ENCODE results near the gene BCLAF1.
A peak's percentile ranks its signal among the peaks of the same experiment; 100 is the strongest.
"Not testable (repeated sequence)": the region's sequence is repeated elsewhere in the genome, so short reads cannot be mapped to it uniquely, and the experiment has no call there.

The BCLAF1 gene

DNA sequence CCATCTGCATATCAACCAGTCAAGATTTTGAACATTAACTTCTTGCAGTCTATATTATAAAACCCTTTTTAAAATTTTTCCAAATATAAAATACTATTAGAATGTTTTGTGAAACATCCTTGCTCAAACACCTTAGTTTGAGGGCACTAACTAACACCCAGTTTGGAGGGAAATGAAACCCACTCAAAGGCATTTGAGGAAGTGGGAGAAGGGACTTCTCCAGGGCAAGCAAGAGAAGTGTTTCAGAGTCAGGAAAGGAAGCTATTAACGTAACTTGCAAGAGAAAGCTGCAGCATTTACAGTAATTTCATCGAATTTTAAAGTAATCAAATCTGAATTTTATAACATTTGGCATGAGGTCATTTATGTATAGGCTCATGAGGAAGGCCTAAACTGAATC is 60.8 kb downstream of the BCLAF1 start:
- DNase-seq (ENCODE audit: low read depth), result peak; percentile 51
- H3K4me3 ChIP-seq (ENCODE audit: low read depth, low read length), result no peak overlapping the region
- TF ChIP-seq MYC (IDR thresholded peaks at IDR 0.05; ENCODE audit: low read depth, low read length) (no peak), POLR2A (IDR thresholded peaks at IDR 0.05; ENCODE audit: extremely low read depth, insufficient read length) (no peak)
- TF ChIP-seq, protein P1, sequence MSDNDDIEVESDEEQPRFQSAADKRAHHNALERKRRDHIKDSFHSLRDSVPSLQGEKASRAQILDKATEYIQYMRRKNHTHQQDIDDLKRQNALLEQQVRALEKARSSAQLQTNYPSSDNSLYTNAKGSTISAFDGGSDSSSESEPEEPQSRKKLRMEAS (IDR thresholded peaks at IDR 0.05; ENCODE audit: low read depth, low read length), result no peak
- TF ChIP-seq, protein P2, sequence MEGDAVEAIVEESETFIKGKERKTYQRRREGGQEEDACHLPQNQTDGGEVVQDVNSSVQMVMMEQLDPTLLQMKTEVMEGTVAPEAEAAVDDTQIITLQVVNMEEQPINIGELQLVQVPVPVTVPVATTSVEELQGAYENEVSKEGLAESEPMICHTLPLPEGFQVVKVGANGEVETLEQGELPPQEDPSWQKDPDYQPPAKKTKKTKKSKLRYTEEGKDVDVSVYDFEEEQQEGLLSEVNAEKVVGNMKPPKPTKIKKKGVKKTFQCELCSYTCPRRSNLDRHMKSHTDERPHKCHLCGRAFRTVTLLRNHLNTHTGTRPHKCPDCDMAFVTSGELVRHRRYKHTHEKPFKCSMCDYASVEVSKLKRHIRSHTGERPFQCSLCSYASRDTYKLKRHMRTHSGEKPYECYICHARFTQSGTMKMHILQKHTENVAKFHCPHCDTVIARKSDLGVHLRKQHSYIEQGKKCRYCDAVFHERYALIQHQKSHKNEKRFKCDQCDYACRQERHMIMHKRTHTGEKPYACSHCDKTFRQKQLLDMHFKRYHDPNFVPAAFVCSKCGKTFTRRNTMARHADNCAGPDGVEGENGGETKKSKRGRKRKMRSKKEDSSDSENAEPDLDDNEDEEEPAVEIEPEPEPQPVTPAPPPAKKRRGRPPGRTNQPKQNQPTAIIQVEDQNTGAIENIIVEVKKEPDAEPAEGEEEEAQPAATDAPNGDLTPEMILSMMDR (IDR thresholded peaks at IDR 0.05; ENCODE audit: low read depth, low read length), result no peak

DNA sequence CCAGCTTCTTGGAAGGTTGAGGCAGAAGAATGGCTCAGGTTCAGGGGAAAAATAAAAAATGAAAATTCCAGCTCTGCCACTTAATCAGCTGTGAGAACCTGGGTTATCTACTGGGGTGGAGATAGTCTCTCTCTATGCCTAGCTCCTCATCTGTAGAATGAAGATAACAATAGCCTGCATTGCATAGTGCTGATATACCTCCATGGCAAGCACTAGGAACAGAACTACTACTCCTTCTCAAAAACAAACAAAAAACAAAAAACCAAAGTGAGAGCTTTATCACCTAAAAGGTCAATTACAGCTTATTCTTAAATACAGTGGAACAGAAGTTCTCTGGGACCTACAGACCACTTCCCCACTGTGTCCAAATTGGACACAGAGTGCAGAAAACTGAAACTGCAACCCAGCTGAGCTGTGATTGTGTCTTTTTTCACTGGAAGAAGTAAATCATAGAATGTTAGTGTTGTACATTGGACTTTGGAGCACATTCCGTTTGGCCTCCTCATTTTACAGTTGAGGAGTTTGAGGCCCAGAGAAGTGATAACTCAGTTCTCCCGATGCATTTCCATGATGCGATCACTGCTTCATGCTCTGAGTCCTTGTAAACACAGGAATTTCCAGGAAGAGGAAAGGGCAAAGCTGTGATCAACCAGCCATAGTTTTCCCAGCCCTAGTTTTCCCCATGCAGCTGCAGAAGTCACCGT is 62.8 kb downstream of the BCLAF1 start:
- no peak for DNase-seq (ENCODE audit: low read depth)
- peak overlapping the region; percentile 30 for H3K4me3 ChIP-seq (ENCODE audit: low read depth, low read length)
- TF ChIP-seq POLR2A (IDR thresholded peaks at IDR 0.05; ENCODE audit: extremely low read depth, insufficient read length) (no peak), MYC (IDR thresholded peaks at IDR 0.05; ENCODE audit: low read depth, low read length) (no peak)
- TF ChIP-seq, protein P1 (IDR thresholded peaks at IDR 0.05; ENCODE audit: low read depth, low read length), result no peak
- TF ChIP-seq, protein P2 (IDR thresholded peaks at IDR 0.05; ENCODE audit: low read depth, low read length), result no peak

DNA sequence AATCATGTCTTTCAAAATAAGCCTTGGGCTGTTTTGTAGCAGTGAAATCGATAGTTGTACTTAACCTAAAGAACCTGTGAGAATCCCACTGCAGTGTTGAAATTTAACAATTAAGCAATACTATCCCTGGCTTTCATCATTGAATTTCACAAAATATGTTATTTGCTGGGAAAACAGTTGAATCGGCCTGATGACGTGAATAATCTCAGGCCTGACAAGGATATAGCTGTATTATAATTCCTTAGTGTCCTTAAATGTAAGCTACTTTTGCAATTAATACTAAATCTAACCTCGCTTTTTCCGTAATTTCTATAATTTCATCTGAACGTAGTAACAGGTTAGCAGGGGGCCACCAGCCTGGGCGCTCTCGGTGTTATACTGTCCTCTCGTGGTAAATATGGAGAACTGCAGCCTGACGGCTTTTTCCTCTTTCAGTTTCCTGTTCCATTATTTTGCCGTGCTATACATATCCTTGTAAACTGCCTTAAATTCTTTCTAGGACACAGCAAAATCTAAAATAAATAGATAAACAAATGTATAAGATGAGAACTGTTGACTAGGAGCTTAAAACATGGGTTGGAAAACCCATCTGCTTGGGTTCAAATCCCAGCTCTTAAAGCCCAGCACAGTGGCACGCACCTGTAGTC is 63.5 kb downstream of the BCLAF1 start:
- DNase-seq (ENCODE audit: low read depth), result peak; percentile 71

DNA sequence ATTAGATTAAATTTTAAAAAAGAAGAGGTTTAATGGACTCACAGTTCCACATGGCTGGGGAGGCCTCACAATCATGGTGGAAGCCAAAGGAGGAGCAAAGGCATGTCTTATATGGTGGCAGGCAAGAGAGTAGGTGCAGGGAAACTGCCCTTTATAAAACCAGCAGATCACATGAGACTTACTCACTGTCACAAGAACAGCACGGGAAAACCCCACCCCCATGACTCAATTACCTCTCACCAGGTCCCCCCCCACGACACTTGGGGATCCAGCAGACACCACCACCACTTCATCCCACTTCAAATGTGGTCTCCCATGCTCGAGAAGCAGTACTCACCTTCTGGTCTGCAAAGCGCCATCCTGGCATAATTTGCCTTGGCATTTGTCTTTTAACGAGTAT is 64.2 kb downstream of the BCLAF1 start:
- H3K4me3 ChIP-seq (ENCODE audit: low read depth, low read length), result no peak overlapping the region
- TF ChIP-seq POLR2A (IDR thresholded peaks at IDR 0.05; ENCODE audit: extremely low read depth, insufficient read length), result no peak
- TF ChIP-seq, protein P1 (IDR thresholded peaks at IDR 0.05; ENCODE audit: low read depth, low read length), result no peak
- TF ChIP-seq, protein P2 (IDR thresholded peaks at IDR 0.05; ENCODE audit: low read depth, low read length), result no peak
- TF ChIP-seq MYC (IDR thresholded peaks at IDR 0.05; ENCODE audit: low read depth, low read length), result no peak
- peak; percentile 36 for DNase-seq (ENCODE audit: low read depth)

More for the DNA sequence above, 63.5 kb downstream of the BCLAF1 start:
- TF ChIP-seq, protein P2 (IDR thresholded peaks at IDR 0.05; ENCODE audit: low read depth, low read length), result peak; percentile 99
- TF ChIP-seq, protein P1 (IDR thresholded peaks at IDR 0.05; ENCODE audit: low read depth, low read length), result no peak
- TF ChIP-seq POLR2A (IDR thresholded peaks at IDR 0.05; ENCODE audit: extremely low read depth, insufficient read length), result no peak
- TF ChIP-seq MYC (IDR thresholded peaks at IDR 0.05; ENCODE audit: low read depth, low read length), result no peak
- H3K4me3 ChIP-seq (ENCODE audit: low read depth, low read length), result peak overlapping the region; percentile 30

DNA sequence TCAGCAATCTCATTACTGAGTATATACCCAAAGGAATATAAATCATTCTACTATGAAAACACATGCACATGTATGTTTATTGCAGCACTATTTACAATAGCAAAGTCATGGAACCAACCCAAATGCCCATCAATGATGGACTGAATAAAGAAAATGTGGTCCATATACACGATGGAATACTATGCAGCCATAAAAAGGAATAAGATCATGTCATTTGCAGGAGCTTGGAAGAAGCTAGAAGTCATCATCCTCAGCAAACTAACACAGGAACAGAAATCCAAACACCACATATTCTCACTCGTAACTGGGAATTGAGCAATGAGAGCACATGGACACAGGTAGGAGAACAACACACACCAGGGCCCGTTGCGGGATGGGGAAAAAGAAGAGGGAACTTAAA is 64.7 kb downstream of the BCLAF1 start:
- not testable (repeated sequence) for DNase-seq (ENCODE audit: low read depth); H3K4me3 ChIP-seq (ENCODE audit: low read depth, low read length)

DNA sequence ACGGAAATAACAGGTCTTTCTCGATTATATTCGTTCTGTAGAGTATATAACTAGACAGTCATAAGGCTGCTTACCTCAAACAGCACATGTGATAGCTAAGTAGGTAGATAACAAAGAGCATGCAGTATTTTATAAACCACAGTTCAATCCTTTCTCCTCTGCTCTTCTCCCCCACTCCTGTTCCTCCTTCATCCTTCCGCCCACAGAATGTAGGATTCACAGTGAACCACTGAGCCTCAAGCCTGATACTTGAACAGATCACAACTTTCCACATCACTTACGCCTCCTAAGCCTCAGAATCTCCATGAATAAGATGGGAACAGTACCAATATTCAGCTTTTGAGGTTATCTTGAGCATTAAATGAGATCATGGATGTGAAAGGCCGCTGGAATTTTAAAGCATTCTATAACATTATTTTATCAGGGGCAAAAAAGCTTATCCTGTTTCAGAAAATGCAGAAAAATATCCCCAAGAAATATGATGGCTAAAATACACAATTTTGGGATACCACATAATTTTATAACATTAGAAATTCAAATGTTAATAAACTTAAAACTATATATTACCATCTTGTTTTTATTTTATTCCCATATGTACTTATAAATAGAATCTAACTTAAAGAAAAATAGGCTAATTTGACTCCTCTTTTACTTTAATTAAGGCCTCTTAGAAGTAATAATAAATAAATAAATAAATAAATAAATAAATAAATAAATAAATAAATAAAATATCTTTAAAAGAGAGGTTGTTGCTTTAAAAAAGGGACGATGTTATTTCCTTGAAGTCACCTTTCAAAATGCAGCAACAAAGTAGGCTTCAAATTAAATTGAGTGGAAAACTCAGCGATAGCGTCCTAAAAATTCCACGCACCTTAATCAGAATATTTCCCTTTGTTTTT is 72.9 kb downstream of the BCLAF1 start:
- TF ChIP-seq MYC (IDR thresholded peaks at IDR 0.05; ENCODE audit: low read depth, low read length) (no peak), POLR2A (IDR thresholded peaks at IDR 0.05; ENCODE audit: extremely low read depth, insufficient read length) (no peak)
- TF ChIP-seq, protein P1 (IDR thresholded peaks at IDR 0.05; ENCODE audit: low read depth, low read length), result no peak
- TF ChIP-seq, protein P2 (IDR thresholded peaks at IDR 0.05; ENCODE audit: low read depth, low read length), result no peak
- DNase-seq (ENCODE audit: low read depth), result no peak
- no peak overlapping the region for H3K4me3 ChIP-seq (ENCODE audit: low read depth, low read length)

Data from NB4 (cell line).